Urinary bladder (tissue), 4 donors: Measurements from ENCODE around the gene STAG1. TPM values are rescaled to one million over a fixed set of nuclear protein-coding genes. Genes with fewer than 3 reads are reported as not detected.
"Not testable (repeated sequence)": the region's sequence is repeated elsewhere in the genome, so short reads cannot be mapped to it uniquely, and the experiment has no call there.

Experiments
- DNase-seq: peaks from one replicate; pipeline ENCODE4 v3.0.0-alpha.2; 2015; ENCODE audit errors: extremely low spot score
- H3K27ac ChIP-seq: one replicate; pipeline ENCODE4 v1.5.1; 2013; ENCODE audit warnings: low read depth, mild to moderate bottlenecking, moderate library complexity
- H3K36me3 ChIP-seq: one replicate; pipeline ENCODE4 v1.6.1; 2013; ENCODE audit warnings: mild to moderate bottlenecking, moderate library complexity; ENCODE audit not compliant: insufficient read depth
- H3K4me1 ChIP-seq: one replicate; pipeline ENCODE4 v1.6.1; 2013; ENCODE audit warnings: mild to moderate bottlenecking, moderate library complexity; ENCODE audit not compliant: insufficient read depth
- H3K4me3 ChIP-seq: one replicate; pipeline ENCODE4 v1.5.1; 2013; ENCODE audit warnings: low read depth, low read length
- WGBS: extraction: QIAGEN DNeasy Blood & Tissue Kit; methylation state at CpG from one replicate; pipeline ENCODE4 v1.1.7; 2013; 5-methylcytosine and 5-hydroxymethylcytosine counted together
- polyA plus RNA-seq: library from polyadenylated mRNA; stranded (reverse); fragments of 200-250 nt; gene quantifications from one replicate; pipeline ENCODE4 v1.2.3, GENCODE V29; 2013
- total RNA-seq: library from RNA; depleted of rRNA; stranded (reverse); fragments of >200 nt; gene quantifications from one replicate; pipeline ENCODE4 v1.2.3, GENCODE V29; 2014
- donor health status: healthy with polysubstance abuse.
- donor health status: healthy.

Gene STAG1
- total and polyA plus RNA-seq, 2 donors, result 19.3 to 130 TPM

GRCh38 chr3:136378011-136378410, 374.2 kb downstream of the STAG1 start:
- 46% methylated on average over 1 of the region's 1 CpG for WGBS
- Histone ChIP-seq H3K27ac (no peak overlapping the region), H3K4me3 (no peak overlapping the region), H3K4me1 (no peaks in the 10 kb centered on the region), H3K36me3 (peaks cover 1% of the 10 kb centered on the region)
- DNase-seq, result no peak

GRCh38 chr3:136377508-136377907, 374.7 kb downstream of the STAG1 start:
- Histone ChIP-seq H3K4me1 (no peaks in the 10 kb centered on the region), H3K36me3 (peaks cover 1% of the 10 kb centered on the region), H3K4me3 (no peak overlapping the region), H3K27ac (no peak overlapping the region)
- WGBS, result 53% methylated on average over 2 of the region's 2 CpGs
- no peak for DNase-seq

- not testable (repeated sequence) for H3K27ac ChIP-seq, H3K36me3 ChIP-seq, H3K4me1 ChIP-seq, DNase-seq, H3K4me3 ChIP-seq
- 98% methylated on average over 5 of the region's 5 CpGs for WGBS
Measured at GRCh38 chr3:136375800-136376199, 376.4 kb downstream of the STAG1 start.

GRCh38 chr3:136366289-136366688, 385.9 kb downstream of the STAG1 start:
- no peaks in the 10 kb centered on the region for H3K36me3 ChIP-seq
- DNase-seq, result no peak
- H3K4me1 ChIP-seq, result no peaks in the 10 kb centered on the region
- no peak overlapping the region for H3K4me3 ChIP-seq
- no peak overlapping the region for H3K27ac ChIP-seq

- H3K36me3 ChIP-seq, result peaks cover under 1% of the 10 kb centered on the region
- H3K4me1 ChIP-seq, result no peaks in the 10 kb centered on the region
- no peak overlapping the region for H3K4me3 ChIP-seq
- no peak overlapping the region for H3K27ac ChIP-seq
- no peak for DNase-seq
- 80% methylated on average over 2 of the region's 2 CpGs for WGBS
Measured at GRCh38 chr3:136353461-136353860, 398.7 kb downstream of the STAG1 start.

- WGBS, result 81% methylated on average over 3 of the region's 3 CpGs
- Histone ChIP-seq H3K4me3 (no peak overlapping the region), H3K27ac (no peak overlapping the region), H3K36me3 (peaks cover 1% of the 10 kb centered on the region), H3K4me1 (no peaks in the 10 kb centered on the region)
- no peak for DNase-seq
Measured at GRCh38 chr3:136351905-136352304, 400.3 kb downstream of the STAG1 start.

- no peaks in the 10 kb centered on the region for H3K4me1 ChIP-seq
- H3K4me3 ChIP-seq, result no peak overlapping the region
- no peak overlapping the region for H3K27ac ChIP-seq
- peaks cover 1% of the 10 kb centered on the region for H3K36me3 ChIP-seq
- 58% methylated on average over 1 of the region's 1 CpG for WGBS
- no peak for DNase-seq
Measured at GRCh38 chr3:136351351-136351750, 400.8 kb downstream of the STAG1 start.

GRCh38 chr3:136350557-136350956, 401.6 kb downstream of the STAG1 start:
- Histone ChIP-seq H3K27ac (no peak overlapping the region), H3K4me1 (no peaks in the 10 kb centered on the region), H3K36me3 (peaks cover 1% of the 10 kb centered on the region), H3K4me3 (no peak overlapping the region)
- WGBS, result 42% methylated on average over 2 of the region's 2 CpGs
- no peak for DNase-seq

GRCh38 chr3:136350132-136350531, 402.0 kb downstream of the STAG1 start:
- 76% methylated on average over 1 of the region's 1 CpG for whole genome bisulfite sequencing
- no peak overlapping the region for H3K27ac ChIP-seq

GRCh38 chr3:136346486-136346885, 405.7 kb downstream of the STAG1 start:
- Histone ChIP-seq H3K4me3 (no peak overlapping the region), H3K4me1 (no peaks in the 10 kb centered on the region), H3K36me3 (peaks cover 1% of the 10 kb centered on the region), H3K27ac (no peak overlapping the region)
- no peak for DNase-seq
- 82% methylated on average over 5 of the region's 5 CpGs for WGBS

More at GRCh38 chr3:136350132-136350531, 402.0 kb downstream of the STAG1 start:
- no peak overlapping the region for H3K4me3 ChIP-seq
- H3K36me3 ChIP-seq, result peaks cover 1% of the 10 kb centered on the region
- no peak for DNase-seq
- H3K4me1 ChIP-seq, result no peaks in the 10 kb centered on the region

- 35% methylated on average over 5 of the region's 5 CpGs for WGBS
- H3K36me3 ChIP-seq, result peaks cover 1% of the 10 kb centered on the region
- no peaks in the 10 kb centered on the region for H3K4me1 ChIP-seq
- no peak overlapping the region for H3K27ac ChIP-seq
- H3K4me3 ChIP-seq, result no peak overlapping the region
- peak; percentile 39 for DNase-seq
Measured at GRCh38 chr3:136343873-136344555, 408.2 kb downstream of the STAG1 start.

- H3K27ac ChIP-seq, result no peak overlapping the region
- no peaks in the 10 kb centered on the region for H3K4me1 ChIP-seq
- no peak for DNase-seq
- peaks cover under 1% of the 10 kb centered on the region for H3K36me3 ChIP-seq
- WGBS, result 47% methylated on average over 2 of the region's 2 CpGs
- no peak overlapping the region for H3K4me3 ChIP-seq
Measured at GRCh38 chr3:136343446-136343845, 408.7 kb downstream of the STAG1 start.

GRCh38 chr3:136336329-136337100, 415.7 kb downstream of the STAG1 start:
- Histone ChIP-seq H3K4me3 (no peak overlapping the region), H3K36me3 (peaks cover 8% of the 10 kb centered on the region), H3K4me1 (no peaks in the 10 kb centered on the region), H3K27ac (no peak overlapping the region)
- no peak for DNase-seq
- 96% methylated on average over 4 of the region's 4 CpGs for WGBS

GRCh38 chr3:136334726-136335125, 417.5 kb downstream of the STAG1 start:
- not testable (repeated sequence) for H3K4me3 ChIP-seq, H3K4me1 ChIP-seq, DNase-seq, H3K36me3 ChIP-seq, H3K27ac ChIP-seq
- 93% methylated on average over 6 of the region's 6 CpGs for WGBS
